ENCODE measurements around the gene DGCR2. TPM values are rescaled to one million over a fixed set of nuclear protein-coding genes. Genes with fewer than 3 reads are reported as not detected.
"Not testable (repeated sequence)": the region's sequence is repeated elsewhere in the genome, so short reads cannot be mapped to it uniquely, and the experiment has no call there.

Gene DGCR2, protein sequence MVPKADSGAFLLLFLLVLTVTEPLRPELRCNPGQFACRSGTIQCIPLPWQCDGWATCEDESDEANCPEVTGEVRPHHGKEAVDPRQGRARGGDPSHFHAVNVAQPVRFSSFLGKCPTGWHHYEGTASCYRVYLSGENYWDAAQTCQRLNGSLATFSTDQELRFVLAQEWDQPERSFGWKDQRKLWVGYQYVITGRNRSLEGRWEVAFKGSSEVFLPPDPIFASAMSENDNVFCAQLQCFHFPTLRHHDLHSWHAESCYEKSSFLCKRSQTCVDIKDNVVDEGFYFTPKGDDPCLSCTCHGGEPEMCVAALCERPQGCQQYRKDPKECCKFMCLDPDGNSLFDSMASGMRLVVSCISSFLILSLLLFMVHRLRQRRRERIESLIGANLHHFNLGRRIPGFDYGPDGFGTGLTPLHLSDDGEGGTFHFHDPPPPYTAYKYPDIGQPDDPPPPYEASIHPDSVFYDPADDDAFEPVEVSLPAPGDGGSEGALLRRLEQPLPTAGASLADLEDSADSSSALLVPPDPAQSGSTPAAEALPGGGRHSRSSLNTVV
- total RNA-seq = 10 to 100 TPM; 30.5 to 34.2 TPM

DNA sequence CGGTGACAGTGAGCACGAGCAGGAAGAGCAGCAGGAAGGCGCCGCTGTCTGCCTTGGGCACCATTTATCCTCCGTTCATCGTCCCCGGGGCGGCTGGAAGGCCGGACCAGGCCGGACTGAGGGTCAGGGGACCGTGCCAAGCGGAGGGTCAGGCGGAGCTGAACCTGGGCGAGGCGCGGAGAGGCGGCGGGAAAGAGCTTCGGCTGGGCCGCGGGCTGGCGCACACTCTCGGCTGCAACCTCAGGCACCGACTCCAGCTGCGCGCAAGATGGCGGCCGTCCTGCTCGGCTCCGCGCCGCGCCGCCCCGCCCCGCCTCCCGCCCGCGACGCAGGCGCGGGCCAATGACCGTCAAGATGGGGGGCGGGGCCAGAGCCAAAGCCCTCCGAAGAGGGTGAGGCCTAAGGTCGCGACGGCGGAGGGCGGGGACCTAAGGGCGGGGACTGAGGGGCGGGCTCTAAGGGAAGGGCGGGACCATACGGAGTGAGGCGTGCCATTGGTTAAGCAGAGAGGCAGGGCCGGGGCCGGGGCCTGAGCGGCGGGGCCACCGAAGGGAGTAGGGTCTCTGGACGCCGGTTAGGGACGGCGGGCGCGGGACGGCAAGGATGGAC is at the start of gene DGCR2:
TSS of gene DGCR2 (minus strand) at position 270 of the 609 bp plus-strand sequence. CDS start at position 64, 206 bp downstream.
- POLR2A ChIA-PET = interaction anchor here (0.6 to 3.2 kb wide), 5 partner anchors 12 to 357 kb away, joined by 3 to 20 read pairs (median 3); partner anchors contain the start of genes CDC45, ESS2 and UFD1
- Mint-ChIP-seq H3K36me3 (ENCODE audit: low read depth) (peaks cover 9% of the 10 kb centered on the region), H3K27me3 (ENCODE audit: low read depth) (no peaks in the 10 kb centered on the region), H3K4me3 (peak within 1 kb of the TSS; percentile 89), H3K27ac (peak within 1 kb of the TSS; percentile 78), H3K9me3 (ENCODE audit: insufficient read depth) (no peaks in the 10 kb centered on the region), H3K4me1 (ENCODE audit: low read depth) (peaks cover 45% of the 10 kb centered on the region)
- CTCF ChIA-PET = interaction anchor here (0.6 to 2.4 kb wide), 4 partner anchors 11 to 22 kb away, joined by 3 to 12 read pairs (median 10); partner anchors contain the start of gene ESS2
- DNase-seq = peak; percentile 96
- ATAC-seq = peak; percentile 96

DNA sequence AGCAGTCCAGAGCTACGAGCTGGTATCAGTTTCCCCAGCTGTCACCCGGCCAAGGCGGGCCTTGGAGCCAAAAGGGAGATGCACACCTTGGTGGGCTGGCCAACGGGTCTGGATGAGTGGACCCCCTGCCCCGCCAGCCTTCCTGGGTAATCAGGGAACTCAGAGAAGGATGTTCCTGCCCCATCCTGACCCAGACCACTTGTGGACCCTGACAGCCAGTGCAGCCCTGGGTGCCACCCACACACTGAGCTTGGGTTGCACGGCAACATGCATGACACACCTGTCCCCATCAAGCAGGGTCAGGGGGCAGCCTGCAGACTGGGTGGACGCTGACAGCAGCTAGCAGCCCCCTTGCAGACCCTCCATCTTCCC is 47.7 kb upstream of the DGCR2 start:
- ATAC-seq (no peak), DNase-seq (no peak)
- Mint-ChIP-seq H3K27me3 (ENCODE audit: low read depth) (peaks cover 35% of the 10 kb centered on the region), H3K27ac (no peak overlapping the region), H3K4me3 (peak overlapping the region; percentile 86), H3K4me1 (ENCODE audit: low read depth) (peaks cover 37% of the 10 kb centered on the region), H3K9me3 (ENCODE audit: insufficient read depth) (no peaks in the 10 kb centered on the region), H3K36me3 (ENCODE audit: low read depth) (no peaks in the 10 kb centered on the region)
- ChIA-PET CTCF (interaction anchor here (1.1 kb wide), 1 partner anchor 25 kb away, joined by 4 read pairs; the partner anchor contains the start of gene ESS2), POLR2A (interaction anchor here (0.6 kb wide), 1 partner anchor 389 kb away, joined by 4 read pairs; no protein-coding TSS in a partner anchor)

DNA sequence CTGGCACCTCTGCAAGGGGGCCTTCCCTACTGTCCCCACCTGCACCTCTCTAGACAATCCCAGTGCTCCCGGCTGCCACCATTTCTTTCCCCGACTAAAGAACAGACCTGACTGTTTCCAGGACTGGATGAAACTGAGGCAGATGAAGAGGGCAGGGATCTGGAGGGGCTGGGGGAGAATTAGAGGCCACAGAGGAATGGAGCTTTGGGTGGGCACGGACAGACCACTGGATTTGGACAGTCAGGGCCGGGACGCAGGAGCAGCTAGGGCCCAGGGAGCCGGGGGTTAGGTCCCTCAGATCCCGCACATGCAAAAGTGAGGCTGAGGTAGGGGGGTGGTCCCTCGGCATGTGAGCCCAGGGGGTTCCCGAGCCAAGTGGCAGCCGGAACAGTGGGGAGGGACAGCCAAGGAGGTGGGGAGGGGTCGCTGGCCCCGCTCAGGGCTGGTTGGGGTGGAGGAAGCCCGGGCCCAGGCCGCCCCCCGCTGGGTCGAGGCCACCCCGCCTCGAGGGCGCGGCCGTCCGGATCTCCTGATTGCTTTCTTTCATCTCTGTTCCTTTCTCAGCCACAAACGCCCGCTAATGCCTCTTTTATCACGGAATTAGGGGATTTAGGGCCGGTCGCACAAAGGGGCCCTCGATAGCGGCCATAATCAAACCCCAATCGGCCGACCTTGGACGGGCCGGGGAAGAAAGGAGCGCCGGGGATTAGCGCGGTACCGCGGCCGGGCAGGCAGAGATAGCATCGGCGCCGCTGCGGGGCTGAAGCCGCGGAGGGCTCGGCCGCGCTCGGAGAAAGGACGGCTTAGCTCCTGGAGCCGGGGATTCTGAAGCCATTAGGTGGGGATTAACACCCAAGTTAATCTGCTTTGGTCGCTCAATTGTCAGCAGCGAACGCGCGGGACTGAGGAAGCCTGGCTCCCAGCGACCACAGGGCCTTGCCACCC is 47.1 kb upstream of the DGCR2 start:
- H3K4me1 Mint-ChIP-seq (ENCODE audit: low read depth) = peaks cover 33% of the 10 kb centered on the region
- POLR2A ChIA-PET = interaction anchor here (0.6 to 1.2 kb wide), 2 partner anchors 30 to 389 kb away, joined by 3 to 4 read pairs; no protein-coding TSS in a partner anchor

DNA sequence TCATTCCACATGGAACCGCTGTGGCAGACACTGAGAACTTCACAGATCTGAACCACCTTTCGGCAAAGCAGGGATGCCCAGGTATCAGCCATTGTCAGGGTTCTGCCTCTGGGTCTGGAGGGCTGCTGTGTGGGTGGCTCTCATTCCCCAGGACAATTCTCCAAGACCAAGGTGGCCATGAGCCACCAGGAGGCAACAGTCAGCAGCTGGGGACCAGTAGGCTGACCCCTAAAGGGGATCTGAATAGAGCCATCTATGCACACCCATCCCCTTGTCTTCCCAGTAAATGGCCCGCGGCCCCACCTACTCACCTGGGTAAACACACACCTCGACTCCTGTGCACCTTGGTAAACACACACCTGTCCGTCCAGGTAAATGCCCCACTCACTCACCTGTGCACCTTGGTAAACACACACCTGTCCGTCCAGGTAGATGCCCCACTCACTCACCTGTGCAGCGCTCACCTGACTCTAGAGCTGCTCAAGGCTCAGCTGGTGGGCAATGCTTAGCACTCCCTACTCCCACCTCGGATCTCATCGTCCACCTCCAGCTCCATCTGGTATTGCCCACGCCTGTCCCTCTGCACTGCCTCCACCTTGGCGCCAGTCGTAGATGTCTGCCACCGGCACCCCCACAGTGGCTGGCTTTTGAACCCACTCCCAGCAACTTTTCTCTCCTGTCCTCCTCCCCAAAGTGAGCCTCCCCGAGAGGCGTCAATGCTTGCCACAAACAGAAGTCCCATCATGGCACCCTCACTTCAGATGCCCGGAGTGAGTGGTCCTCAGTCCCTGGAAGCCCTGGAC is 46.1 kb upstream of the DGCR2 start:
- H3K27me3 Mint-ChIP-seq (ENCODE audit: low read depth) = peaks cover 35% of the 10 kb centered on the region
- no peaks in the 10 kb centered on the region for H3K36me3 Mint-ChIP-seq (ENCODE audit: low read depth)
- H3K9me3 Mint-ChIP-seq (ENCODE audit: insufficient read depth) = no peaks in the 10 kb centered on the region
- peak overlapping the region; percentile 1 for H3K4me3 Mint-ChIP-seq
- no peak for DNase-seq
- CTCF ChIA-PET = no interaction called here
- peaks cover 26% of the 10 kb centered on the region for H3K4me1 Mint-ChIP-seq (ENCODE audit: low read depth)
- POLR2A ChIA-PET = interaction anchor here (1.2 kb wide), 1 partner anchor 29 kb away, joined by 3 read pairs; no protein-coding TSS in a partner anchor
- ATAC-seq = no peak
- no peak overlapping the region for H3K27ac Mint-ChIP-seq

More for the DNA sequence above, 47.1 kb upstream of the DGCR2 start:
- DNase-seq (no peak), ATAC-seq (no peak)
- peak overlapping the region; percentile 31 for H3K4me3 Mint-ChIP-seq
- H3K9me3 Mint-ChIP-seq (ENCODE audit: insufficient read depth) = no peaks in the 10 kb centered on the region
- H3K36me3 Mint-ChIP-seq (ENCODE audit: low read depth) = no peaks in the 10 kb centered on the region
- CTCF ChIA-PET = interaction anchor here (1.1 kb wide), 1 partner anchor 25 kb away, joined by 4 read pairs; the partner anchor contains the start of gene ESS2
- H3K27ac Mint-ChIP-seq = no peak overlapping the region
- H3K27me3 Mint-ChIP-seq (ENCODE audit: low read depth) = peaks cover 35% of the 10 kb centered on the region

DNA sequence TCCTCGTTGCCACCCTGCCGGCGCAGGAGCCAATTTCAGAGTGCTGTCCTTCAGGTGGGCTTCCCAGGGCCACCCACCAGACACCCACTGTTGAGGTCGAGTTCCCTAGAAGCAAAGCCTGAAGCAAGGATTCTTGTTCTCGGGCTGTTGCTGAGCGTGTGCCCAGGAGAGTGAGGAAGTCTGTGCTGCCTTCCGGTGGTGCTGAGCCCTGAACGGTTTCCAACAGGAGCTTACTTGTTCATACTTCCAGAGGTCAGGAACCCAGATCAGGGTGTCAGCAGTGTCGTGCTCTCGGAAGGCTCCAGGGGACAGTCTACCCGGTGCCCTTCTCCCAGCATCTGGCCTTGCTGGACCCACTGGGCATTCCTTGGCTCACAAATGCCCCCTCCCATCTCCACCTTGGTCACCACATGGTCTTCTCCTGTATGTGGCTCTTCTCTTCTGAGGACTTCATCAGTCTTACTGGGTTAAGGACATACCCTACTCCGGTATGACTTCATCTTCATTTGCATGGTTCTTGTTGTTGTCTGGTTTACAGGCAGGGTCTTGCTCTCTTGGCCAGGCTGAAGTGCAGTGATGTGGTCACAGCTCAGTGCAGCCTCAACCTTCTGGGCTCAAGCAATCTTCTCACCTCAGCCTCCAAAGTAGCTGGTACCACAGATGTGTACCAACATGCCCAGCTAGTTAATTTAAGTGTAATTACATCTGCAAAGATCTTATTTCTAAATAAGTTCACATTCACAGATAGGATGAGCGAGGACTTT is 45.1 kb upstream of the DGCR2 start:
- Mint-ChIP-seq H3K27ac (no peak overlapping the region), H3K9me3 (ENCODE audit: insufficient read depth) (no peaks in the 10 kb centered on the region), H3K36me3 (ENCODE audit: low read depth) (no peaks in the 10 kb centered on the region), H3K4me3 (no peak overlapping the region), H3K27me3 (ENCODE audit: low read depth) (peaks cover 35% of the 10 kb centered on the region), H3K4me1 (ENCODE audit: low read depth) (peaks cover 16% of the 10 kb centered on the region)
- DNase-seq (no peak), ATAC-seq (no peak)
- ChIA-PET CTCF (interaction anchor here (0.5 kb wide), 1 partner anchor 463 kb away, joined by 3 read pairs; no protein-coding TSS in a partner anchor), POLR2A (no interaction called here)

DNA sequence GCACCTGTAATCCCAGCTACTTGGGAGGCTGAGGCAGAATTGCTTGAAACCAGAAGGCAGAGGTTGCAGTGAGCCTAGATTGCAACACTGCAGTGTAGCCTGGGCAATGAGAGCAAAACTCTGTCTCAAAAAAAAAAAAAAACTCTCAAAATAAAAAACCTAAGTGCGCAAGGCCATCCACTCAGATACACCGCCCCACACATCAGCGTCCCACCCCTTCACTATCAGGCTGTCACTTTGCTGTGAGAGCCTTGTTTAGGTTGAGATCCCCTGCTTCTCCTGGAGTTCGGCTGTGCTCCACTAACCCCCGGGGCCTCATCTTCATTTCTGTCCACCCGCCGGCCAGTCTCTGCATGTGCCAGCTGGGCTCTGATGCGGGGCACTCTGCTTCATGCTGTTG is 44.2 kb upstream of the DGCR2 start:
- DNase-seq (no peak), ATAC-seq (no peak)
- CTCF ChIA-PET = no interaction called here
- peaks cover 13% of the 10 kb centered on the region for H3K4me1 Mint-ChIP-seq (ENCODE audit: low read depth)
- no peaks in the 10 kb centered on the region for H3K36me3 Mint-ChIP-seq (ENCODE audit: low read depth)
- POLR2A ChIA-PET = no interaction called here
- H3K27me3 Mint-ChIP-seq (ENCODE audit: low read depth) = peaks cover 35% of the 10 kb centered on the region
- no peaks in the 10 kb centered on the region for H3K9me3 Mint-ChIP-seq (ENCODE audit: insufficient read depth)
- no peak overlapping the region for H3K4me3 Mint-ChIP-seq
- H3K27ac Mint-ChIP-seq = no peak overlapping the region

DNA sequence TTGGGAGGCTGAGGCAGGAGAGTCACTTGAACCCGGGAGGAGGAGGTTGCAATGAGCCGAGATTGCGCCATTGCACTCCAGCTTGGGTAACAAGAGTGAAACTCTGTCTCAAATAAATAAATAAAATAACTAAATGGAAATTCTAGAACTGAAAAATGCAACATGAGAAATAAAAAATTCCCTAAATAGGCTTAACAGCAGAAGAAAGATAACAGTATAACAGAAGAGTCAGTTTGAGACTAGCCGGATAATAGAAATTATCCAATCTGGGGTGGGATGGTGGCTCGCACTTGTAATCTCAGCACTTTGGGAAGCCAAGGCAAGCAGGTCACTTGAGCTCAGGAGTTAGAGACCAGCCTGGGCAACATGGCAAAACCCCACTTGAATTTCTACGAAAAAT is 42.2 kb upstream of the DGCR2 start:
- POLR2A ChIA-PET = no interaction called here
- Mint-ChIP-seq H3K9me3 (ENCODE audit: insufficient read depth) (no peaks in the 10 kb centered on the region), H3K27me3 (ENCODE audit: low read depth) (peaks cover 24% of the 10 kb centered on the region), H3K4me3 (no peak overlapping the region), H3K36me3 (ENCODE audit: low read depth) (no peaks in the 10 kb centered on the region), H3K4me1 (ENCODE audit: low read depth) (peaks cover 4% of the 10 kb centered on the region), H3K27ac (no peak overlapping the region)
- CTCF ChIA-PET = no interaction called here
- DNase-seq = no peak
- no peak for ATAC-seq

DNA sequence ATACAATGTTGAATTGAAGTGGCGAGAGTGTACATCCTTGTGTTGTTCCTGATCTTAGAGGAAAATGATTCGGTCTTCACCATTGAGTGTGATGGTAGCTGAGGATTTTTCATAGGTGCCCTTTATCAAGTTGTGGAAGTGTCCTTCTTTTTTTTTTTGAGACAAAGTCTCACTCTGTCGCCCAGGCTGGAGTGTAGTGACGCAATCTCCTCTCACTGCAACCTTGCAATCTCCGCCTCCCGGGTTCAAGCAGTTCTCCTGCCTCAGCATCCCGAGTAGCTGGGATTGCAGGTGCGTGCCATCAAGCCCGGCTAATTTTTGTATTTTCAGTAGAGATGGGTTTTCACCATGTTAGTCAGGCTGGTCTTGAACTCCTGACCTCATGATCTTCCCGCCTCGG is 36.4 kb upstream of the DGCR2 start:
- CTCF ChIA-PET = interaction anchor here (0.7 kb wide), 1 partner anchor 53 kb away, joined by 3 read pairs; no protein-coding TSS in a partner anchor
- H3K4me1 Mint-ChIP-seq (ENCODE audit: low read depth); H3K36me3 Mint-ChIP-seq (ENCODE audit: low read depth); DNase-seq; H3K27me3 Mint-ChIP-seq (ENCODE audit: low read depth); H3K27ac Mint-ChIP-seq; H3K9me3 Mint-ChIP-seq (ENCODE audit: insufficient read depth); ATAC-seq; H3K4me3 Mint-ChIP-seq: not testable (repeated sequence)
- POLR2A ChIA-PET = interaction anchor here (0.8 kb wide), 1 partner anchor 26 kb away, joined by 3 read pairs; no protein-coding TSS in a partner anchor

DNA sequence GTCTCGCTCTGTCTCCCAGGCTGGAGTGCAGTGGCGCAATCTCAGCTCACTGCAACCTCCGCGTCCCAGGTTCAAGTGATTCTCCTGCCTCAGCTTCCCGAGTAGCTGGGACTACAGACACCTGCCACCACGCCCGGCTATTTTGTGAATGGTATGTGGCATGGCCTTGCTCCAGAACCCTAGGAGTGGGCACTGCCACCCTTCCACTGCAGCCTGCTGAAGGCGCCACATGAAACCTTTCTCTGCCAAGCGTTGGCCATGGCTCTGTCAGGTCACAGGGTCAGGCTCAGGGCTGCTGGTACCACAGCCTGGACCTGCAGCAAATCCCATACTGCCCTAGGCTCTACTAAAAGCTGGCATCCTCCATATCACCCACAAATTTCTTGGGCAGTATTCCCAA is 33.9 kb upstream of the DGCR2 start:
- ATAC-seq; H3K36me3 Mint-ChIP-seq (ENCODE audit: low read depth); H3K27ac Mint-ChIP-seq; POLR2A ChIA-PET; H3K4me1 Mint-ChIP-seq (ENCODE audit: low read depth); H3K9me3 Mint-ChIP-seq (ENCODE audit: insufficient read depth); DNase-seq; H3K4me3 Mint-ChIP-seq: not testable (repeated sequence)
- CTCF ChIA-PET = interaction anchor here (2.8 kb wide), 1 partner anchor 12 kb away, joined by 16 read pairs; the partner anchor contains the start of gene ESS2
- H3K27me3 Mint-ChIP-seq (ENCODE audit: low read depth) = peaks cover 24% of the 10 kb centered on the region

Data from activated CD8-positive, alpha-beta T cell treated with anti-CD3 and anti-CD28 coated beads, Interleukin-2, amount 10 ng/mL, durations not matched to agents 7 days and 5 days (primary cell).